ENCODE results near the gene HRAS. TPM values are rescaled to one million over a fixed set of nuclear protein-coding genes. Genes with fewer than 3 reads are reported as not detected.
A peak's percentile ranks its signal among the peaks of the same experiment; 100 is the strongest.

Gene HRAS
- total RNA-seq, 1 experiment from 2014 or later = 104 TPM

GRCh38 chr11:537622-538430 lies 2.5 kb upstream of the HRAS start:
- Histone ChIP-seq H3K79me2 (ENCODE audit: insufficient read depth, low read length) (peaks cover 27% of the 10 kb centered on the region), H4K20me1 (ENCODE audit: insufficient read depth) (no peaks in the 10 kb centered on the region), H3K9ac (ENCODE audit: low read length) (peak overlapping the region; percentile 77), H3K4me2 (ENCODE audit: low read length) (peak overlapping the region; percentile 100), H3K9me3 (ENCODE audit: control insufficient read depth in 1 of 2, insufficient read depth in 1 of 2, low read depth in 1 of 2, low read length in 2 of 2) (no peaks in the 10 kb centered on the region), H3K27ac (ENCODE audit: low read depth, low read length) (peak overlapping the region; percentile 100), H2AFZ (ENCODE audit: low read depth, low read length, poor library complexity, severe bottlenecking) (no peak overlapping the region), H3K4me1 (ENCODE audit: control insufficient read depth in 1 of 2, insufficient read depth in 2 of 2, low read length in 2 of 2) (peaks cover 15 to 33% of the 10 kb centered on the region in 2 experiments; a peak in 3 of 4 replicates), H3K27me3 (ENCODE audit: insufficient read depth, low read length) (no peaks in the 10 kb centered on the region), H3K4me3 (replicated peaks in 1 of 2; ENCODE audit: low read depth in 1 of 2, low read length in 2 of 2) (peak overlapping the region; percentile 64 to 76), H3K36me3 (ENCODE audit: control insufficient read depth in 1 of 2, insufficient read depth in 2 of 2, low read length in 2 of 2) (peaks cover 0 to 12% of the 10 kb centered on the region in 2 experiments; a peak in 1 of 4 replicates), H3K9me2 (ENCODE audit: insufficient read depth) (no peaks in the 10 kb centered on the region)
- POLR2A ChIA-PET = no interaction called here
- RAD21 ChIA-PET (ENCODE audit: low non-redundant PET in 1 of 2, low total read pairs in 2 of 2, uncharacterized antibody in 2 of 2, unreplicated experiment in 2 of 2) = no interaction called here
- DNase-seq (ENCODE audit: low read depth, low spot score) (no peak), ATAC-seq (no peak)
- intact Hi-C loops (cut with micrococcal nuclease) = loop anchor here (2.0 kb wide), 2 partner anchors 23 to 31 kb away; partner anchors contain the start of genes LMNTD2, RASSF7 and RNH1
- CTCF ChIA-PET = no interaction called here
- no peak for TF ChIP-seq SP1 (IDR thresholded peaks at IDR 0.05; ENCODE audit: low read depth)
- no peak for TF ChIP-seq YY1 (IDR thresholded peaks at IDR 0.05; ENCODE audit: extremely low read depth, insufficient replicate concordance, low read depth, low read length)
- no peak for TF ChIP-seq CBX3 (IDR thresholded peaks at IDR 0.05; ENCODE audit: low read depth)
- TF ChIP-seq SRF (IDR thresholded peaks at IDR 0.05; ENCODE audit: low read depth) = no peak
- no peak for TF ChIP-seq MAX (IDR thresholded peaks at IDR 0.05)
- no peak for TF ChIP-seq REST (IDR thresholded peaks at IDR 0.05; ENCODE audit: low read depth)
- no peak for TF ChIP-seq JUND (IDR thresholded peaks at IDR 0.05)
- no peak for TF ChIP-seq ATF3 (IDR thresholded peaks at IDR 0.05)
- TF ChIP-seq CTCF (IDR thresholded peaks at IDR 0.05 in 2 of 3, conservative IDR thresholded peaks at IDR 0.05 in 1 of 3; ENCODE audit: borderline replicate concordance in 1 of 3, insufficient read depth in 1 of 3, low read depth in 2 of 3, low read length in 2 of 3) = no peak
- TF ChIP-seq EGR1 (IDR thresholded peaks at IDR 0.05; ENCODE audit: low read depth) = no peak
- no peak for TF ChIP-seq ZNF274 (IDR thresholded peaks at IDR 0.05; ENCODE audit: low read depth, low read length)
- TF ChIP-seq POLR2A (IDR thresholded peaks at IDR 0.05; ENCODE audit: borderline replicate concordance, extremely low read depth, insufficient read depth, insufficient read length) = no peak
- BruUV-seq (replicated peaks) = TSS peak; percentile 51

Data from HCT116 (cell line).